HG03469 (cell line): ENCODE results near the gene CARS1.
"Not testable (repeated sequence)": the region's sequence is repeated elsewhere in the genome, so short reads cannot be mapped to it uniquely, and the experiment has no call there.

ENCODE experiments used
- ATAC-seq: cut with Tn5 transposase; IDR thresholded peaks from one replicate; pipeline ENCODE4 v1.9.1; 2021; ENCODE audit warnings: mild to moderate bottlenecking, moderate library complexity, moderate number of reproducible peaks; ENCODE audit not compliant: unreplicated experiment

CARS1 gene

DNA sequence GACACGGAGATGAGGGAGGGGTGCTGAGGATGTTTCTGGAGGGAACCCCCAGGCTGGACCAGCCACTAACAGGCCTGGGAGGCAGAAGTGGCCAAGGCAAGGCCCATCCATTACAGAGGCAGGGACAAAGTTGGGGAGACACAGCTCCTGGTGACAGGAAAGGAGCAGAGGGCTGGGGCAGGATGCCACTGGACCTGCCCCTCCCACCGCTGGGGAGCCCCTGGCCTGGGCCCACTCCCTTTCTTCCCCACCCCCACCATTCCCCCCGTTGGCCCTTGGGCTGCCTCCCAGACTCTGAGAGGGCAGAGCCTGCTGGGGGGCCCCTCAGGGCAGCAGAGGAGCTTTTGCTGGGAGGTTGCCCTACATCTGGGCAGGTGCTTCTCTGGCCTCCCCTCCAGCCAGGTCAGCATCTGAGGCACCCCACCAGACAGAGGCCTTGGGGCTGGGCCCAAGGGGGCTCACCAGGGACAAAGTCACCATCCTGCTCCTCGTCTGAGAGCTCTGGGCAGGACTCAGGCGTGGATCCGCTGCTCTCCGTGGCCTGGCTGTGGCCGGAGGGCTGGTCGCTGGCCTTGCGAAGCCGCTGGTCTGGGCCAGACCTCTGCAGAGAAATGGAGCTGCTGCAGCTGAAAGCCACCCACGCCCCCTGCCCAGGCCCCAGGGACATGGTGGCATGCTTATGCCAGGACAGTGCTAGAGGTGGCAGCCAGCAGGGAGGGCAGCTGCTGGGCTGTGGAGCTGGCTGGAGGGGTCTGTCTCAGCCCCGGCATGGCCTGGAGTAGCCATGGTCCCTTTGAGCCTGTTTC lies 33.1 kb upstream of the CARS1 start:
- ATAC-seq, result no peak

DNA sequence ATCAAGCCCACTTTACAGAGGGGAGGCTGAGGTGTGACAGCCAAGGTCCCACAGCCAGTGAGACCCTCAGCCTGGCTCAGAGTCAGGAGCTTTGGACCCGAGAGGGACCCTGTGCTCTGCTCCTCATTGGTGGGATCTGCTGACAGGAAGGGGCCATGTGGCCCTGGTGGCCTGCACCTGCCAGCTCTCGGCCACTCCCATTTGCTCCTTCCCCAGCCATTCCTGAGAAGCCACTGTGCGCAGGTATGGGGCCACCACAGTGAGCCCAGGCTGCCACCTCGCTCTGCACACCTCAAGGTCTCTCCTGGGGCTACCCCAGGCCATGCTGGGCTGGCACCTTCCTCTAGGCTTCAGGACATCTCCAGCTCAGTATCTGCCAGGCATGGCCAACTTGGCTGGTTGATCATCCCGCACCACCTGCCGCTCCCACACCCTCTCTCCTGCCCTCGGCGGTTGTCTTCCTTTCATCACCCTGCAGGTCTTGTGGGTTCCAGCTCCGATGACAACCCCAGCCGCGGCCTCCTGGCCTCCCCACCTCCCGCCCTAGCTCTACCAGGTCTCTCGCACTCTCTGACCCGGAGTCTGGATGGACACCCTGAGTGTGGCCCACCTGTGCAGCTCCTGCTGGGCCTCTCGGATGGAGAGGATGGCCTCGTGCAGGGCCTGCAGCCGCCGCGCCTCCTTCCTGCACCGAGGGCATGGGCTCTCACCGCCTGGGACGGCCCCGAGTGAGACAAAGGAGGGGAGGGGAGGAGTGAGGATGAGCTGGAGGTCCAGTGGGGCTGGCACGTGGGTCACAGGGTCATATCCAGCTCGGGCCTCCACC lies 32.2 kb upstream of the CARS1 start:
- no peak for ATAC-seq

DNA sequence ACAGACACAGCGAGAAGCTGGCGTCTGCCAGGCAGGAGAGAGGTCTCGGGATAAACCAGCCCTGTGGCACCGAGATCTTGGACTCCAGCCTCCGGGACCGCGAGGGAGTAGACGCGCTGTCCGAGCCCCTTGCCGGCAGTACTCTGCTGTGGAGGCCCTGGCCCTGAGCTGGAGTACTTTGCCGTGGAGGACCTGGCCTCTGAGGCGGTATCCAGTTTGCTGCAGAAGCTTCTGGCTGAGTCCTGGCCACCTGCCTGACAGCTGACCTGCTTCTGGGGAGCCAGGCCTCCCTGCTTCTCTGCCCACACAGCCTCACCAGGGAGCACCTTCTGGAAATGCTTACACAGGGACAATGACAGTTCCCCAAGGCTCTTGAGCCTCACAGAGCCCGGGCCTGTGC lies 31.6 kb upstream of the CARS1 start:
- ATAC-seq, result no peak

DNA sequence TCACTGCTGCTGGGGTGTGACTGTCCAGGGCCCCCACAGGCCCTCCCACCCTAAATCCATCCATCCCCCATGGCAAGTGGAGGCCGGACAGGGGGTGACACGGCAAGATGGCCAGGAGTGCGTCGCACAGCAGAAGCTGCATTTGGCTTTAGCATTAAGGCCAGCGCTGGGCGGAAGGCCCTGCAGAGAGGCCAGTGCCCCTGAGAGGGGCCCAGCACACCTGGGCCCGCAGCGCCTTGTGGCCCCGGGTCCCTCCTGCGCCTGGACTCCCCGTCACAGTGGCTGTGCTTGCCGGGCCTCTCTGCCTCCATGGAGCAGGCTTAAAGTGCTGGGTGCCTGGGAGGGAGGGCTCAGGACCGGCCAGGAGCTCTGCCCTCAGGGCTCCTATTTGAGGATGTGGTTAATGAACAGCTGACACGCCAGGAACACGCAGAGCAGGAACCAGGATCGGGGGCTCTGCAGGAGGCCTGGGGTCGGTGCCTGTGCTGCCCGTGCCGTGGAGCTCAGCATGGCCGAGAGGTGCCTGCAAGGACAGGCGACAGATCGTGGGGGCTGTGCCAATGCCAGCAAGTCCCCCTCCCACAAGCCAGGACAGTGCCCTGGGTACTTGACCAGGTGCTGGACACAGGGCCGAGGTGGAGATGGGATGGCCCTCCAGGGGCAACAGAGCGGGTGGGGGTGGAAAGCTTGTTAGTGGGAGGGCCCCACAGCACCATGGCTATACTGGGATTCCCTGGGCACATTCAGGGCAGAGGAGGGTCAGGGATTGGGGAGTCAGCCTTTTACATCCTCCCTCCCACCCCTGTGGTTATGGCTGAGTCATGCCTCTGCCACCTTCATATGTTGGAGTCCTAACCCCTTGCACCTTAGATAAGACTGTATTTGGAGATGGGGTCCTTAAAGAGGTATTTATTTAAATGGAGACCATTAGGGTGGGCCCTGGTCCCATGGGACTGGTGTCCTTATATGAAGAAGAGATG lies 30.9 kb upstream of the CARS1 start:
- no peak for ATAC-seq

DNA sequence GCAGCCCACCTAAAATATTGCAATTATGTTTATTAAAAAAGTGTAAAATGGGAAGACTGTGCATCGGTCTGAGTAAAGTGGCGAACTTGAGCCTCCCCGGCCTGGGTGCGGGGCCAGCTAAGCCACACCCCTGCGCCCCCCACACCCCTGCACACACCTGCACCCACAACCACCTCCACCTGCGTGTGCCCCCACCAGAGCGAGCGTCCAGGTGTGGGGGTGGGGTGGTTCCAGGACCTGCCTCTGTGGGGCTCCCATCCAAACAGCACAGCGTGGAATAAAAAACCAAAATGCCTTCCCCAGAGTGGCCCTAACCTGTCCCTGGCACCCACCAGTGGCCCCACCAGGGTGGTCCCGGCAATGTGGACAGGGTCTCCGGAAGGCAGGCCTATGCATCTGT lies 30.1 kb upstream of the CARS1 start:
- ATAC-seq, result no peak

DNA sequence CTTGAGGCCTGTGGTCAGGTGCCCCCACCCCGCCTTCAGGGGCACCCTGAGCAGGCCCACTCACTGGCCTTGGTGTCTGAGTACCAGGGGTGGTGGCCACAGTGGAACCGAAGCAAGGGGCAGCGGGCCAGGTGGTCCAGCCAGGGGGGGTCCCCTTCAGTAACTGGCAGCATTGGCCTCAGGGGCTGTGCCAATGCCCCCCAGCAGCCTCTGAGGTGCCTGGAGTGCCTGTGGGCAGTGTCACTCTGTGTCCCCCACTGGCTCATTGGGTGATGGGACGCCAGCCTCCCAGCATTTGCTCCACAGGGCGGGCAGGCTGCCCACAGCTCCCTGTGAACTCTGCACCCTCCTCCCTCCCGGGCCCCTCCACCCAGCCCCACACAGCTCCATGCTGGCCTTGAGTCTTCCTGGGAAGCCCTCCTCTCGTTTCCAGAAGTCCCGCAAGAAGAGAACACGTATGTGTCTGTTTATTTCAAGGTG lies 29.5 kb upstream of the CARS1 start:
- ATAC-seq, result no peak

DNA sequence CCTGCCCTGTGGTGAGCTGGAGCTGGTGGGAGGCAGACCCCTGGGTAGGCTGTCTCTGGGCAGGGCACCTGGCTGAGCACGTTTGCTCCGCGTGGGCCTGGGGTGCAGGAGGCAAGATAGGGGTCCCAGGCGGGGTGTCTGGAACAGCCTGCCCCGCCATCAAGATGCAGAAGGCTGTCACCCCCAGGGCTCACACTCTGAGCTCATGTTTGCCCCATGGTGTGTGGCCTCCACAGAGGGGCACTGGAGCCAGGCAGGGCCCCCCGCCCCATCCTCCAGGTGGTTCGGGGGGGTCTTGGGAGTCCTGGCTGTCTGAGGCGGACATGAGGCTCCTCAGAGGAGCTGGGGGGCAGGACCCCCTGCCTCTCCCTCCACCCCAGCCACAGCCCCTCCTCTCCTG lies 28.9 kb upstream of the CARS1 start:
- no peak for ATAC-seq

DNA sequence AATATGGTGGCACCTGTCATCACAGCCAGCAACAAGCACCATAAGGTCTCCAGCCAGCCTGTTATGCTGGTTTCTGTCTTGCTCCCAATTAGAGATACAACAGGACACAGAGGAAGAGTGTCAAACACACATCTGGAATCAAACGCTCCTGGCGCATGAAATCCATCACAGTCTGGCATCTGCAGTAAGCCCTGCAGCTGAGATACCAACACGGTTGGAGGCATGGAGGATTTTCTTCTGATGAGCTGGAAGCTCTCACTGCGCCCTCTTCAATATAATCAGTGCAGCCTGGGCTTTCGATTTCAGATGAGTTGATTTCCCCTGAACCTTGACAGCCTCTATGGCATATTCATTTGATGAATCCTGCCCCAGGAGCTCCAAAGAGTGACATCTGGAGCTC lies 27.8 kb upstream of the CARS1 start:
- no peak for ATAC-seq

DNA sequence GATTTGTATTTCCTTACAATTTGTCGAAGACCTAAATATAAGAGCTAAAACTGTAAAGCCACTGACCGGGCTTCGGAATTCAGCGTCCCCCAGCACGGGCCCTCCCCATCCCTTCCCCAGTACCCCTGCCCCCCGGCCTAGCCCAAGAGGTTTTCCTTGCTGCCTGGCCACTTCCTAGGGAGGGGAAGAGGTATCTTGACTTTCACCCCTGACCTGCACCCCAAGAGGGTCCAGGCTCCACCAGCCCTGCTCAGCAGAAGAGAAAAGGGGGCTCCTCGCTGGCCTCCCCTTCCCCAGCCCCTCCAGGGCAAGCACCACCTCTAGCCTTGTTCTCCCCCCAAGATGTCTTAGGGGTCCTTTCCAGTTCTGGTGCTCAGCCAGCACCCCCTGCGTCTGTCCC lies 26.1 kb upstream of the CARS1 start:
- no peak for ATAC-seq

DNA sequence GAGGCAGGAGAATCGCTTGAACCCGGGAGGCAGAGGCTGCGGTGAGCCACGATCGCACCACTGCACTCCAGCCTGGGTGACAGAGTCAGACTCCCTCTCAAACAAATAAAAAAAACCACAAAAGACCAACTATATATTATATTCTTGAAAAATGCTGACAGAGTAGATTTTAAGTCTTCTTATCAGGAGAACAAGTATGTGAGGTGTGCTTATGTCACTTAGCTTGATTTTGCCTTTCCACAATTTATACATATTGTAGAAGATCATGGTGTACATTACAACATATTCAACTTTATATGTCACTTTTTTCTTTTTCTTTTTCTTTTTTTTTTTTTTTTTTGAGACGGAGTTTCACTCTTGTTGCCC lies 24.1 kb upstream of the CARS1 start:
- no peak for ATAC-seq

DNA sequence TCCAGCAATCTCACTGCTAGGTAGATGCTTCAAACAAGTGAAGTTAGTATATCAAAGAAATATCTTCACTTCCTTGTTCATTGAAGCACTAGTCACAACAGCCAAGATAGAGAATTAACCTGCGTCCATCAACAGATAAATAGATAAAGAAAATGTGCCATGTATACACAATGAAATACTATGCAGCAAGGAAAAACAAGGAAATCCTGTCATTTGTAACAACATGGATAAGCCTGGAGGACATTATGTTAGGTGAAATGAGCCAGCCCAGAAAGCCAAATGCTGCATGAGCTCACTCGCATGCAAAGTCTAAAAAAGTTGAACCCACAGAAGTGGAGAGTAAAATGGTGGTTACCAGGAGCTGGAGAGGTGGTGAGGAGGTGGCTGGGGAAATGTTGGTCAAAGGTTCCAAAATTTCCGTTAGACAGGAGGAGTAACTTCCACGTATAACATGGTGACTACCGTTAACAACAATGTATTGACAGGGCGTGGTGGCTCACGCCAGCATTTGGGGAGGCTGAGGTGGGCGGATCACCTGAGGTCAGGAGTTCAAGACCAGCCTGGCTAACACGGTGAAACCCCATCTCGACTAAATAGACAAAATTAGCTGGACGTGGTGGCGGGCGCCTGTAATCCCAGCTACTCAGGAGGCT lies 23.6 kb upstream of the CARS1 start:
- no peak for ATAC-seq

DNA sequence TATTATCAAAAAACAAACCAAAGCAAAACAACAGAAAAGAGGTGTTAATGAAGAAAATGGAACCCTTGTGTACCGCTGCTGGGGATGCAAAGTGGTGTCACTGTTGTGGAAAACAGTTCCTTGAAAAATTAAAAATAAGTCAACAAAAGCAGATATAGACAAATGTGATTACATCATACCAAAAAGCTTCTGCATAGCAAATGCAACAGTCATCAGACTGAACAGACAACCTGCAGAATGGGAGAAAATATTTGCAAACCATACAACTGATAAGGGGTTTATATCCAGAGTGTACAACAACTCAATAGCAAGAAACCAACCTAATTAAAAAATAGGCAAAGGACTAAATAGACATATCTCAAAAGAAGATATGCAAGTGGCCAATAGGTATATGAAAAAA lies 22.9 kb upstream of the CARS1 start:
- no peak for ATAC-seq

DNA sequence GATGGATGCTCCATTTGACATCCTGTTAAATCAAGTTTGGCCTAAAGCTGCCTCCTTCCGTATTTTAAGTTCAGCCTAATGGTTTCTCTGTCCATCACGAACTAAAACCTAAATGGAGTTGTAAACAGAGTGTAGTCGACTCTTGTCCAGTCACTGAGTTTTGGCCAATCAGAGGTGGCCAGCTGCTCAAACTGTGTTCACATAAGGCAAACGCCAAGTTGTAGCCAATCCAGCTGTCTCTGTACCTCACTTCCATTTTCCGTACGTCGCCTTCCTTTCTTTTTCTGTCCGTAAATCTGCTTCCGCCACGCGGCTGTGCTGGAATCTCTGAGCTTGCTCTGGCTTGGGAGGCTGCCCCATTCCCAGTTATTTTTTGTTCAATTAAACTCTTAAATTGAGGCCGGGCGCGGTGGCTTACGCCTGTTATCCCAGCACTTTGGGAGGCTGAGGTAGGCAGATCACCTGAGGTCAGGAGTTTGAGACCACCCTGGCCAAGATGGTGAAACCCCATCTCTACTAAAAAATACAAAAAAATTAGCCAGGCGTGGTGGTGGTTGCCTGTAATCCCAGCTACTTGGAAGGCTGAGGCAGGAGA lies 20.7 kb upstream of the CARS1 start:
- no peak for ATAC-seq

DNA sequence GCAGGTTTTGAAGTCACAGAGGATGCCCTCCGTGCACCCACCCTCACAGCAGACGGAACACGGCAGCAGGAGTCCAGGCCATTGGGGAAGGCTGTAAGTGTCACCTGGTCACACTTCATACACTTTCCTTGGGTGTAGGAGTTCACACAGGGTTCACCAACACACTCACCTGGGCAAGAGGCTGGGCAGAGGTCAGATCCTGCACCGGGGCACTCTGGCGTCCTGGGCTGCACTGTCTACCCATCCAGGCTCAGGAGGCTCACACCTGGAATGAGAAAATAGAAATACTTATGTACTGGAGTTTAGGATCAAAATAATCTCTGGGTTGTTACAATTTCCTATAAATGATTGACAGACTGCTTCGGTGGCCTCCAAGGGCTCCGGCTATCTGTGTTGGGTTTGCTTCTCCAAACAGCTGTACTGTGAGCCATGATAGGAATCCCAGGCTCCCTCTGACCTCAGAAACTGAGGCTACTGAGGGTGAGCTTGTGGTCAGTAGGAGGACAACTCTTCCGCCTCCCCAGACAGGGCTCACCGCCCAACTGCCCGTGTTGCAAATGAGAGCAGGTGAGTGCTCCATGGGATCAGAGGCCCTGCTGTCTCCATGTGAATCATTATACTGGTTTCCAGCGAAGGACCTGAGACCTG lies 20.1 kb upstream of the CARS1 start:
- ATAC-seq, result no peak

DNA sequence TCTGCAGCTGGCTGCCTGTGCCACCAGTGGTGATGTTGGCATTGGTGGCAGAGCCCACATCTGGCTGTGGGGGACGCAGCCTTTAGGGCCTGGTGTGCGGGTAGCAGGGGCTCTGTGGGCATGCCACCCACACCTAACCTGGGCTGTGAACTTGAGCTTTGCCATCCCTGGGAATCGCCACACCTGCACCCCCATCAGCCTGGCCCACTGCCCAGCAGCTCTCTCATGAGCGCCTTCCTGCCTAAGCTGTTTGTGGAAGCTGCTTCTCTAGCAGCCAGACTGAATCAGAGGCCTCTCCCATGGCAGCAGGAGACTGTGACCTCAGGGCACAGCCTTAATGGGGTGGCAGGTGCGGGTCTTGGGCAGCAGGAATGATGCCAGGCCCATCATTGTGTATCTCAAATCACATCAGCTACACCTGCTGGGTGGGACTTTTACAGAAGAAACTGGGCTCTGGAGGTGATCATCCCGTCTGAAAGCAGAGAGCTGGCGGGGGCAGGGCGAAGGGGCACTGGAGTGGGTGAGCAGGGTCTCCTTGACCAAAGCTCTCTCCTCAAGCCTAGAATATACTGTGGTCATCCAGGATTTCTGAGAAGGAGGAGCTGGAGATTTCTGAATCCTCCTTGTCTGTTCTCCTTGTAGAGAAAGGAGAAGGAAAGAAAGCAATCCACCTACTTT lies 17.8 kb upstream of the CARS1 start:
- ATAC-seq, result no peak

DNA sequence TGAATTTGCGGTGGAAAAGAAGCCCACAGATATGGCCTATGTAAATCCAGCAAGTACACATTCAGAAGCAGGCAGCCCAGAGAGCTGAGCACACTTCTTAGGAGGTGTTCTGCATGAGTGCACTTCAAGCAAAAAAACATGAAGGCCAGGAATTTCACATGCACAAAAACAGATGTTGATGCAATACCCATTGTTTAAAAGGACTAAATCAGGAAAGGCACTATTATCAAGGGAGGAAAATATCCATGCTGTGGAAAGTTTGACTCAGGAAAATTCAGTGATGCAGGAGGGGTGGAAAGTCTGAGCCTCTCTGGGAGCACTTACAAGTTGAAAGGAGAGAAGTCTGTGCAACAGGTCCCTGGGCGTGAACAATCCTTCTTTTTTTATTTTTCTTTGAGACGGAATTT lies 15.8 kb upstream of the CARS1 start:
- ATAC-seq, result no peak

DNA sequence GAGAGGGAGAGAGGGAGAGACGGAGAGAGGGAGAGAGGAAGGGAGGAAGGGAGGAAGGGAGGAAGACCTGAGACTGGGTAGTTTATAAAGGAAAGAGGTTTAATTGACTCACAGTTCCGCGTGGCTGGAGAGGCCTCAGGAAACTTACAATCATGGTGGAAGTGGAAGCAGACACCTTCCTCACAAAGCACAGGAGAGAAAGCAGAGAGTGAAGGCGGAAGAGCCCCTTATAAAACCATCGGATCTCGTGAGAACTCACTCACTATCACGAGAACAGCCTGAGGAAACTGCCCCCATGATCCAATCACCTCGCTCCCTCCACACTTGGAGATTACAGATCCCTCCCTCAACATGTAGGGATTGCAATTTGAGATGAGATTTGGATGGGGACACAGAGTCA lies 12.2 kb upstream of the CARS1 start:
- no peak for ATAC-seq

DNA sequence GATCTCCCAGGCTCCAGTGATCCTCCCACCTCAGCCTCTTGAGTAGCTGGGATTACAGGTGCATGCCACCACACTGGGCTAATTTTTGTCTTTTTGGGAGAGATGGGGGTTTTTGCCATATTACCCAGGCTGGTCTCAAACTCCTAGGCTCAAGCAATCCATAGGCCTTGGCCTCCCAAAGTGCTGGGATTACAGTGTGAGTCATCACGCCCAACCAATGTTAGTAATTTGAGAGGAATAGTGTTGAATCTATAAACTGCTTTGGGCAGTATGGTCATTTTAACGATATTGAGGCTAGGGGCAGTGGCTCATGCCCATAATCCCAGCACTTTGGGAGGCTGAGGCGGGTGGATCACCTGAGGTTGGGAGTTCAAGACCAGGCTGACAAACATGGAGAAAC lies 9.1 kb upstream of the CARS1 start:
- not testable (repeated sequence) for ATAC-seq

DNA sequence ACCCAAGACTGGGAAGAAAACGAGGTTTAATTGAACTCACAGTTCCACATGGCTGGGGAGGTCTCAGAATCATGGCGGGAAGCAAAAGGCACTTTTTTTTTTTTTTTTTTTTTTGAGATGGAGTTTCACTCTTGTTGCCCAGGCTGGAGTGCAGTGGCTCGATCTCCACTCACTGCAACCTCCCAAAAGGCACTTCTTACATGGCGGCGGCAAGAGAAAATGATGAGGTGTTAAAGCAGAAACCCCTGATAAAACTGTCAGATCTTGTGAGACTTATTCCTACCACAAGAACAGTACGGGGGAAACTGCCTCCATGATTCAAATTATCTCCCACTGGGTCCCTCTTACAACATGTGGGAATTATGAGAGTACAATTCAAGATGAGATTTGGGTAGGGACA lies 7.5 kb upstream of the CARS1 start:
- not testable (repeated sequence) for ATAC-seq
